Endothelial cell (in vitro differentiated cells): ENCODE results near the gene LRP10. TPM values are rescaled to one million over a fixed set of nuclear protein-coding genes. Genes with fewer than 3 reads are reported as not detected.

Experiments used
- DNase-seq: peaks from one replicate; pipeline ENCODE4 v3.0.0; 2021; ENCODE audit warnings: low spot score
- H3K27ac Mint-ChIP-seq: one replicate; pipeline ENCODE4 v1.8.0; 2021; ENCODE audit warnings: mixed read lengths, inconsistent platforms; ENCODE audit not compliant: unreplicated experiment
- H3K27me3 Mint-ChIP-seq: one replicate; pipeline ENCODE4 v1.8.0; 2021; ENCODE audit warnings: mild to moderate bottlenecking, moderate library complexity, mixed read lengths, inconsistent platforms; ENCODE audit not compliant: unreplicated experiment
- H3K36me3 Mint-ChIP-seq: one replicate; pipeline ENCODE4 v1.8.0; 2021; ENCODE audit warnings: mild to moderate bottlenecking, low read depth, mixed read lengths, inconsistent platforms; ENCODE audit not compliant: unreplicated experiment
- H3K4me1 Mint-ChIP-seq: one replicate; pipeline ENCODE4 v1.8.0; 2021; ENCODE audit warnings: mild to moderate bottlenecking, mixed read lengths, inconsistent platforms; ENCODE audit not compliant: unreplicated experiment
- H3K4me3 Mint-ChIP-seq: one replicate; pipeline ENCODE4 v1.8.0; 2021; ENCODE audit warnings: mild to moderate bottlenecking, mixed read lengths, inconsistent platforms; ENCODE audit not compliant: unreplicated experiment
- H3K9me3 Mint-ChIP-seq: one replicate; pipeline ENCODE4 v1.8.0; 2021; ENCODE audit warnings: mixed read lengths, inconsistent platforms; ENCODE audit not compliant: unreplicated experiment
- CTCF ChIP-seq: fragments of 200-600 bp; sonication (generic); IDR thresholded peaks from one replicate; pipeline ENCODE4 v1.5.0; 2021; ENCODE audit warnings: antibody characterized with exemption; ENCODE audit not compliant: unreplicated experiment
- total RNA-seq: library from RNA; stranded (reverse); fragmentation: NEBNext Ultra II Directional; extraction: Animal tissue kit (Norgen Biotek cat#: 25700); gene quantifications from one replicate; pipeline ENCODE4 v1.2.1, GENCODE V29; 2021; ENCODE audit not compliant: unreplicated experiment

Gene LRP10
- total RNA-seq, 1 donor from 2014 or later = 105 TPM

DNA sequence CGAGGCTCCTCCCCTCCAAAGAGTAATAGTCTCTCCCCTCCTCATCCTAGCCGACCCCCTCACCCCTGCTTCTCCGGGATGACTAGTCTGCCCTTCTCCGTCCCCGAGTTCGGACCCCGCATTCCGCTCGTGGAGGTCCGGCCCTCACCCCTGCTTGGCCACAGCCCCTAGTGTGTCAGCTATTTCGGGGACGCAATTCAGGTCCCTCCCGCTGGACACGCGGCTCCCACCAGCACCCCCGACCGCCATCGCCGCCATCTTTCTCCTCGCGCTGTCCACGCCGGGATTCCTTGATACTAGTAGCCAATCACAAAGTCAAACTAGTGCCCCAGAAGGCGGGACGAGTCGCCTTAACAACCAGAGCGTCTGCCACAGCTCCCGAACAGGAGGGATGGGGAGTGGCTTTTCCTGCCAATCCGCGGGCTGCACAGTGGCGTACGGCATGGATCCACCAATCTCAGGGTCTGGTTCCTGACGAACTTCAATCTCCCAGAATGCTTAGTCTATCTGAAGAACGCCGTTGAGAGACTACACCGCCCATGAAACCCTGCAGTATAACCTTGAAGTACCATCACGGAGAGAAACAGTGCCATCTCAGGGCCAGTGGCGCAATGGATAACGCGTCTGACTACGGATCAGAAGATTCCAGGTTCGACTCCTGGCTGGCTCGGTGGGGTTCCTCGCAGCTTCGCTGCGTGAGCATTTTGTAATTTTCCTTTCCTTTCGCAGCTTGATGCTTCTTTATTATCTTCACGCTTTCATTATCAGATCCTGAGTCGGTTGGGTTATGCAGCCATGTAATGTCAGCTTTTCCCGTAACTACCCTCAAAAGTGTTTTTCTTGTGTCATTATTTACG lies 57.8 kb downstream of the LRP10 start, which contains the start of gene PRMT5:
TSS of gene PRMT5 (minus strand) at position 273 of the 857 bp plus-strand sequence. CDS start at position 258, 15 bp downstream.
- Mint-ChIP-seq H3K4me3 (no peak within 1 kb of the TSS), H3K27ac (no peak within 1 kb of the TSS), H3K27me3 (no peaks in the 10 kb centered on the region), H3K4me1 (peaks cover 10% of the 10 kb centered on the region), H3K36me3 (peaks cover 10% of the 10 kb centered on the region), H3K9me3 (no peaks in the 10 kb centered on the region)
- TF ChIP-seq CTCF = no peak
- DNase-seq = peak; percentile 97

- Mint-ChIP-seq H3K9me3 (no peaks in the 10 kb centered on the region), H3K4me1 (peaks cover 10% of the 10 kb centered on the region), H3K27ac (no peak overlapping the region), H3K4me3 (no peak overlapping the region), H3K36me3 (peaks cover 4% of the 10 kb centered on the region), H3K27me3 (no peaks in the 10 kb centered on the region)
- TF ChIP-seq CTCF = no peak
- DNase-seq = no peak
These were observed 58.4 kb downstream of the LRP10 start for GRCh38 chr14:22929961-22930364.

Other genes starting within 250 kb of the LRP10 start
- gene OR6J1, start 227.4 kb upstream of the LRP10 start, total RNA-seq = not detected
- gene OXA1L, start 105.1 kb upstream of the LRP10 start, total RNA-seq = 168 TPM
- 15.0 TPM for gene SLC7A7, start 56.3 kb upstream of the LRP10 start, total RNA-seq
- gene MRPL52, start 41.9 kb upstream of the LRP10 start, total RNA-seq = 126 TPM
- gene MMP14, start 35.2 kb upstream of the LRP10 start, total RNA-seq = 819 TPM
- gene REM2, start 11.5 kb downstream of the LRP10 start, total RNA-seq = 0.36 TPM
- 52.4 TPM for gene RBM23, start 47.4 kb downstream of the LRP10 start, total RNA-seq
- 57.9 TPM for gene PRMT5, start 57.6 kb downstream of the LRP10 start, total RNA-seq
- 35.5 TPM for gene HAUS4, start 85.3 kb downstream of the LRP10 start, total RNA-seq
- 7.2 TPM for gene AJUBA, start 110.8 kb downstream of the LRP10 start, total RNA-seq
- 9.0 TPM for gene C14orf93, start 138.4 kb downstream of the LRP10 start, total RNA-seq
- gene PSMB5, start 163.2 kb downstream of the LRP10 start, total RNA-seq = 177 TPM
- gene PSMB11, start 170.5 kb downstream of the LRP10 start, total RNA-seq = not detected
- gene CDH24, start 185.8 kb downstream of the LRP10 start, total RNA-seq = 13.6 TPM
- gene ACIN1, start 223.4 kb downstream of the LRP10 start, total RNA-seq = 226 TPM
- 55.2 TPM for gene C14orf119, start 223.8 kb downstream of the LRP10 start, total RNA-seq
- not detected for gene CIROP, start 233.2 kb downstream of the LRP10 start, total RNA-seq
- gene CEBPE, start 247.5 kb downstream of the LRP10 start, total RNA-seq = not detected